Measurements from ENCODE around the gene SPPL2C.

SPPL2C gene

DNA sequence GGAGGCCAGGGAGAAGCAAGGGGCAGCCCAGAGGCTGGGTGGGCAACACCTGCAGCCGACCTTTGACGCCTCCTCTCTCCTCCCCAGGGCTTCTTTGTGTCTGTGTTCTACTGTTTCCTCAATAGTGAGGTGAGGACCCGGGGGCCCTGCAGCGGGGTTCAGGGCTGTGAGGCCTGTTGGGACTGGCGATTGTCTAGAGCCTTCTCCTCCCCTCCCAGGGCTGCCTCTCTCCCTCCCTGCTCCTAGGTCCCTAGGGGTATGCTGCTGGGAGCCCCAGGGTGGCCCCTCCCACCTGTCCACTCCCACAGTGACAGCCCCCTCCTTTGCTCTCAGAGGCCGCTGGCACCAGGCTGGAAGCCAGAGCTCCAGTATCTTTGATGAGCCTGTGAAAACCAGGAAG is 10.8 kb upstream of the SPPL2C start:
- no peak for FAIRE-seq

DNA sequence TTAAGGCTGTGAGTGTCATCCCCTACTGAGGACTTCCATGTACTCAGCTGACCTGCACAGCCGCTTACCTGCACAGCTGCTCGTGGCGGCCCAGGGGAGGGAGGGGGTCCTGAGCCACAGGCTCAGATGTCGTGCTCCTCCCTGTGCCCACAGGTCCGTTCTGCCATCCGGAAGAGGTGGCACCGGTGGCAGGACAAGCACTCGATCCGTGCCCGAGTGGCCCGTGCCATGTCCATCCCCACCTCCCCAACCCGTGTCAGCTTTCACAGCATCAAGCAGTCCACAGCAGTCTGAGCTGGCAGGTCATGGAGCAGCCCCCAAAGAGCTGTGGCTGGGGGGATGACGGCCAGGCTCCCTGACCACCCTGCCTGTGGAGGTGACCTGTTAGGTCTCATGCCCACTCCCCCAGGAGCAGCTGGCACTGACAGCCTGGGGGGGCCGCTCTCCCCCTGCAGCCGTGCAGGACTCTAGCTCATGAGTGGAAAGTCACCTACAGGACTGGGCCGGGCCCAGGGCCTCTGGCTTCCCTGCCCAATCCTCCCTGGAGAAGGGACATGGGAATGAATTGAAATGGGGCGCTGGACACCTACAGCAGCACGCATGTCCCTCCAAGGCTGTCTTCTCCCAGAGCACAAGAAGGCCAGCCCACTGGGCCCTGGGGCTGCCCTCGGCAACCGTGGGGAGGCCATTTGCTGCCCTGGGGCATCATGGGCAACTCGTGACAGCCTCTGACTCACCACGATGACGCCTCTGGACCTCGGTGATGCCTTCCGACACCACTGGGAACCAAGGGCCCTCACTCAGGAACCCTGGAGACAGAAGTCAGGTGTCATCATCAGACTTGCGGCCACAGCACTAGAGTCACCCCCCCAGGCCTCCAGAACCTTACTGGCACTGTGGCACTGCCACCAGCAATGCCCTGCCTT is 9.9 kb upstream of the SPPL2C start:
- FAIRE-seq = no peak

DNA sequence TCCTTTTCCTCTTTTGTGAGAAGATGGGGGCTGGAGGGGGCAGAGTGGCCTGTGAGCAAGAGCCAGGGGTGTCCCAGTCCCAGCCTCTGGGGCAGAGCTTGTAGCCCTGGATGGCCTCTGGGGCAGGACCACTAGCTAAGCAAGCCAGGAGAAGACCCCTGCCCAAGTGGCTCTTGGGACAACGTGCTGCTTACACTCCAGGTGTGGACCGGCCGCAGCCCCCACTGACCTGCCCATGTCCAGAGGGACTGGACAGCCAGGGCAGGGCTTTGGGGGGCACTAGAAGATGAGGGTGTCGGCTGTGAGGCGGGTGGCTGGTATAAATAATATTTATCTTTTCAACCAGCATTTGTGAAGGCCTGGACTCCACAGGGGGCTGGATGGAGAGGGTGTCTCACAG is 9.2 kb upstream of the SPPL2C start:
- FAIRE-seq = no peak

DNA sequence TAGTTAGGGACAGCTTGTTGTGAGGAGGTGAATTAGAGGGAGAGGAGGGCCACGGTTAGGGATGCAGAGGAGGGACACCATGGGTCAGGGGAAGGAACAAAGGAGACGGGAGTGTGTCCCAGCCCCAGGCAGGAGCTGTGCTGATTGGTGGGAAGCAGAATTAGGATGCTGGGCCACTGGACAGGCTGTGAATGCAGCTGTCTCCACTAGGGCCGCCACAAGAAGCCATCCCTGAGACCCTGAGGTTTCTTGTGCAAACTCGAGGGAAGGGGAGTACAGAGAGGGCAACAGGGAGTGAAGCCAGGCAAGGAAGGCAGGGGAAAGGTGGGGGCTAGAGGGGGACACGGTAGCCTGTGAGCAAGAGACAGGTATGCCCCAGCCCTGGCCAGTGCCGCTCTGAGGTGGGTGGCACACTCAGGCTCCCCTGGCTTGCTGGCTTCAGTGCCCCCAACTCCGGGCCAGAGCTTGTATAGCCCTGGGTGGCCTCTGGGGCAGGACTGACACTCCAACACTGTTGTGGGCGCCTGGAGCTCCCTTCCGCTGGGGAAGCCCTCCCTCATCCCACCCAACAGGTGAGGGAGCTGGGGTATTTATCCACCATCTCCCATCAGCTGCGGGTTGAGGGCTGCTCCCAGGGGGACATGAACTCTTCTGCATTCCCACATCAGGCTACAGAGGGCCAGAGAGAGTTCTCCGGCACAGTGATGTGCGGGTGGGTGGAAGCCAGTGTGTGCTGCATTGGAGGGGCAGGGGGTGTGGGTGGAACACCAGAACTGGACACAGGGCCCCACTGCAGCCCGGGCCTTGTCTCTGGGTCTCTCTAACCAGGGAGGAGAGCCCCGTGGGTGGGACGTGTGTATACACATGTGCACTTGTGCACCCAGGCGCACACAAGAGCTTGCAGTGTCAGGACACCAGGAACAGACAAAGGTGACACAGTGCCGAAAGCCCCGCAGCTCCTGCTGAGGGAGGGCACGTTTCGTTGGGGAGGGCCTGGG is 8.3 kb upstream of the SPPL2C start:
- no peak for FAIRE-seq

DNA sequence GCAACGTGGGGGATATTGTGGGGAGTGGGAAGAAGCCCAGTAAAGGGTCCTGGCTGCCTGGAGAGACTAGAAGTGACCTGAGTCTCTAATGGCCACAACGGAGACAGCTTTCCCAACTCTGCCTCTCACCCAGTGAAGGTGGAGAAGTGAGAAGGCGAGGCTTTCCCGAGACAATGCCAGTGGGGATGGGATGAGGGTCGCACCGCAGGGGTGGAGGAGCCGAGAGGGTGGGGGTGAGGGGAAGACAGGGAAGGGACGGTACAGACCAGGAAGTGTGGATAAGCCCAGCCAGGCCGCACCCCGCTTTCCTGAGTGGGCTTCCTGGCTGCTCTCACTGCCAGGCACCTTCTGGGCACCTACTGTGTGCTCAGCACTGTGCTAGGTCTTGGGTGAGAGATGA is 7.5 kb upstream of the SPPL2C start:
- no peak for FAIRE-seq

DNA sequence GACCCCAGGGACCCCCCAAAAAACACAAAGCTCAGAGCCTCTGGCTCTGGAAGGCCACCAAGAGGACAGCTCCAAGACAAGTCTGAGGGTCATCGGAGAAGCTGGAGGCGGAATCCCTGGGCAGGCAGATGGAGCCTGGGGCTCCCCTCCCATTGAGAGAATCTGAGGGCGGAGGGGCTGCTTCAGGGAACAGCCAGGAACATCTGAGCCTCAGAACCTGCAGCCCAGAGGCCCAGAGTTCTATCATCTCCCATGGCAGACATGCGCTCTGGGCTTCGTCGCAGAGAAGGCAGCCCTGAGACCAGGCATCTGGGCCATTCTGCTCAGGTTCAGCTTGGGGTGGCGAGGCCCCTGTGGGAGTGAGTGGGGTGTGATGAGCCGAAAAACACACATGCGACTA is 7.1 kb upstream of the SPPL2C start:
- FAIRE-seq = no peak

DNA sequence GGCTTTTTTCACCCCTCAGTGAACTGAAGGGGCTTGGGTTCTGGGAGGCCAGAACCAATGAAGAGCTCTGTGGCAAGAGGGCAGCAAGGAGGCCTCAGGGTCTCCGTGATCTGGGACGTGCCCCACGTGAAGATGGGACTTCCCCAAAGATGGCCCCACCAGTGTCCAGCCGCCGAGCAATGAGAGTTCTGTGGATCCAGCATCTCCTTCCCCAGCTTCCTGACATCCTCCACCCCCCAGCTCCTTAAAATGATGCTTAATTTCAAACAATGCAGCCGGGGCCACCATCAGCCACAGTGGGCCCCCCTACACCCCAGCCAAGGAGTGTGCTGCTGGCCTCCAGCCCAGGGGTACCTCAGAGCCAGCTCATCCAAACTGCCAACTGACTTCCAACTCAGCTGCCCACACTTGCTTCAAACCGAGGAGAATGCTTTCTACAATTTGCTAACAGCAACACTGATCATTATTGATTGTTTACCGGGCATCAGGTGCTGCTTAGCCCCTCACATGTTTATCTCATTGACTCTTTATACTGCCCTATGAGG is 5.9 kb upstream of the SPPL2C start:
- no peak for FAIRE-seq

DNA sequence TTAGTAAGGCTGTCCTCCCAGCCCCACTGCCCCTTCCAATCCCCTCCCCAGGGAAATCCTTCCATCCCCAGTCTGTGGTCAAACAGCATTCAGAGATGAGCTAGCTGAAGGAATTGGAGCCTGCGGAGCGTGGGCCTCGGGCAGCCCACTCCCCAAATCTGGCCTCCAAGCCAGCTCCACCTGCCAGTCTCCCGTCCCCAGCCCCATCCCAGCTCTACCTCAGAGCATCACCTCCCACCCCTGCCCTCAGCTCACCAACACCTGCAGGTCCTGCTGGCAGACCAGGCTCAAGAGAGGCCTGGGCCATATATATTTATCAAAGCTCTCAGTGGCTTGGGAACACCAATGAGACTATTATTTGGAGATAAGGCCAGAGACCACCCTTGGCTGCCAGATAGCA is 5.2 kb upstream of the SPPL2C start:
- no peak for FAIRE-seq

DNA sequence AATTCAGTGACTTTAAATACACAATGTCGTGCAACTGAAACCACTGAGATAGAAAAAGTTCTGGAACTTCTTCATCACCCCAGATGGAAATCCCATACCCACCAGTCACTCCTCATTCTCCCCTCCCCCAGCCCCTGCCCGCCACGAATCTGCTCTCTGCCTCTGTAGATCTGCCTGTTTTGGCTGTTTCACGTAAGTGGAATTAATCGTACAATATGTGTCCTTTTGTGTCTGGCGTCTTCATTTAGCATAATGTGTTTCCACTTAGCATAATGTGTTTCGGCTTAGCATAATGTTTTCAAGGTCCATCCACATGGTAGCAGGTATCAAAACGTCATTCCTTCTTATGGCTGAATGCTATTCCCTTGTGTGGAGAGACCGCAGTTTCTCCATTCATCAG is 3.5 kb upstream of the SPPL2C start:
- FAIRE-seq = no peak

DNA sequence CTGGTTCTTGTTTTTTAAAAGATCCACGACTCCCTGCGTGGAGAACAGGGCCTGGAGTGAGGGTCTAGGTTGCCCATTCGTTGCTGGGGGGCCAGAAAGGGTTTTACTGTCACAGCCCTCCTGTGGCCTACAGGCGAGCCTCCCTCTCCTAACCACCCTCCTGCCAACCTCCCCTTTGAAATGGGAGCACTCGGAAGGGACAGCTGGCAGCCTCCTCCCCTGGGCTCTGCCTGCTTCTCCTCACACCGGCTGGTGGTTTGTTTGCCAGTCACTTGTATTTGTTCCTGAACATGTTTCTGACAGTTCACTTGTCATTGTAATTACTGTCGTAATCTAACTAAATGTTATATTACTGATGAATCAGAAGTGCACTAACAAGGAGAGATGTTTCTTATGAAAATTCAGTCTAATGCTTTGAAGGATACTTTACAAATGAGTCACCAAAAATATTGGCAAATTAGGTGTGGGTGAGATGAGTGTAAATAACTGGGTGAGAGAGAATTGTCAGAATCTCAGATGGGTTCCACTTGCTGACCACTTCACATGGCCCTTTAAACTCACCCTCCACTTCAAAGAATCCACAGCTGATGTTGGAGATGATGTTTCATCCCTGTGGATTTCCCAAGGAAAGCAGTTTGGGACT is 2.7 kb upstream of the SPPL2C start:
- no peak for FAIRE-seq

DNA sequence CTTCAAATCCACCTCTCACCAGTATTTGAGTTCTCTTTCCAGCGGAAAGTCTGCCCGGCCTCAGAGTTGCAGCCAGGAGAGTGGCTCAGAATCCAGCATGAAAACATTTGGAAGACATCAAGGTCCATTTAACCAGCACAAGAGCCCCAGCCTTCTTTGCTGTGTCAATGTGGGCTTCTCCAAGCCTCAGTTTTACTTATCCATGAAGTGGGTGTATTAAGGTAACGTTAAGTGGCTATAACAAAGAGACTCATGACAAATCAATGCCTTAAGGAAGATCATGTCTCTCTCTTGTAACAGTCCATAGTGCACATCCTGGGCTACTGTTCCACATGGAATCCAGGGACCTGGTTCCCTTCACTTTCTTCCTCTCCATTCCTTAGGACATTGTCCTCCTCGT is 959 bp upstream of the SPPL2C start:
- no peak for FAIRE-seq

DNA sequence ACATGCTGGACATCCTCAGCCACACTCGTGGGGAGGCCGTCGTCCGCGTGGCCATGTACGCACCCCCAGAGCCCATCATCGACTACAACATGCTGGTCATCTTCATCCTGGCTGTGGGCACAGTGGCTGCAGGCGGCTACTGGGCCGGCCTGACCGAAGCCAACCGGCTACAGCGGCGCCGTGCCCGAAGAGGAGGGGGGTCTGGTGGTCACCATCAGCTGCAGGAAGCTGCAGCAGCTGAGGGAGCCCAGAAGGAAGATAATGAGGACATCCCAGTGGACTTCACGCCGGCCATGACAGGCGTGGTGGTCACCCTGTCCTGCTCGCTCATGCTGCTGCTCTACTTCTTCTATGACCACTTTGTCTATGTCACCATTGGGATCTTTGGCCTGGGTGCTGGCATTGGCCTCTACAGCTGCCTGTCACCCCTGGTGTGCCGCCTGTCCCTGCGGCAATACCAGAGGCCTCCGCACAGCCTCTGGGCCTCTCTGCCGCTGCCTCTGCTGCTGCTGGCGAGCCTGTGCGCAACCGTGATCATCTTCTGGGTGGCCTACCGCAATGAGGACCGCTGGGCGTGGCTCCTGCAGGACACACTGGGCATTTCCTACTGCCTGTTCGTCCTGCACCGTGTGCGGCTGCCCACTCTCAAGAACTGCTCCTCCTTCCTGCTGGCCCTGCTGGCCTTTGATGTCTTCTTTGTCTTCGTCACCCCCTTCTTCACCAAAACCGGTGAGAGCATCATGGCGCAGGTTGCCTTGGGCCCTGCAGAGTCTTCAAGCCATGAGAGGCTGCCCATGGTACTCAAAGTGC is 900 bp downstream of the SPPL2C start:
- FAIRE-seq = no peak

DNA sequence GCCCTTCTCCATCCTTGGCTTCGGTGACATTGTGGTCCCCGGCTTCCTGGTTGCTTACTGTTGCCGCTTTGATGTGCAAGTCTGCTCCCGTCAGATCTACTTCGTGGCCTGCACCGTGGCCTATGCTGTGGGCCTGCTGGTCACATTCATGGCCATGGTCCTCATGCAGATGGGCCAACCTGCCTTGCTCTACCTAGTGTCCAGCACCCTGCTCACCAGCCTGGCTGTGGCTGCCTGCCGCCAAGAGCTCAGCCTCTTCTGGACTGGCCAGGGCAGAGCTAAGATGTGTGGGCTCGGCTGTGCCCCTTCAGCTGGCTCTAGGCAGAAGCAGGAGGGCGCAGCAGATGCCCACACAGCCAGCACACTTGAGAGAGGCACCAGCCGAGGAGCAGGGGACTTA is 1.5 kb downstream of the SPPL2C start:
- no peak for FAIRE-seq

DNA sequence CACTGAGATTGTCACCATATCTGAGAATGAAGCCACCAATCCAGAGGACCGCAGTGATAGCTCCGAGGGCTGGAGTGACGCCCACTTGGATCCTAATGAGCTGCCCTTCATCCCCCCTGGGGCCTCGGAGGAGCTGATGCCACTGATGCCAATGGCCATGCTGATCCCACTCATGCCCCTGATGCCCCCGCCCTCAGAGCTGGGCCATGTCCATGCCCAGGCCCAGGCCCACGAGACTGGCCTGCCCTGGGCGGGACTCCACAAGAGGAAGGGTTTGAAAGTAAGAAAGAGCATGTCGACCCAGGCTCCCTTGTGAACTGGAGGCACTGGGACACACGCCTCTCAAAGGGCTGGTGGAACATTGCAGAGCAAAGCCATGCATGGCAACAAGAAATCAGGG is 2.0 kb downstream of the SPPL2C start:
- FAIRE-seq = no peak

DNA sequence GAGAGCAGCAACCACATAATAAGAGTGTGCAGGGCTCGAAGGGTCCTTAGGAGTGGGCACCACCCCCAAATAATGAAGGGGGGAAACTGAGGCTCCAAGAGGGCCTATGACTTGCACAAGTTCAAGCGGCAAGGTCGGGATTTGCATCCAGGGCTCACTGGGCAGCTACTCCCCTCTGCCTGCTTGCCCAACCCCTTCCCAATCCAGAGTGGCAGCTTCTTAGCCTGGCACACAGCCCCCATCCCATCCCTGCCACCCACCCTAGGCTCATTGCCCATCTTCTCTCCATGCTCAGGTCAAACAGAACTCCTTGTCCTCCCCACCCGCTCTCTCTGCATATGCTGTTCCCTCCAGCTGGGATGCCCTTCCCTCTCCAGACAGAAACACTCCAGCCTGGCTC is 2.4 kb downstream of the SPPL2C start:
- FAIRE-seq = no peak

DNA sequence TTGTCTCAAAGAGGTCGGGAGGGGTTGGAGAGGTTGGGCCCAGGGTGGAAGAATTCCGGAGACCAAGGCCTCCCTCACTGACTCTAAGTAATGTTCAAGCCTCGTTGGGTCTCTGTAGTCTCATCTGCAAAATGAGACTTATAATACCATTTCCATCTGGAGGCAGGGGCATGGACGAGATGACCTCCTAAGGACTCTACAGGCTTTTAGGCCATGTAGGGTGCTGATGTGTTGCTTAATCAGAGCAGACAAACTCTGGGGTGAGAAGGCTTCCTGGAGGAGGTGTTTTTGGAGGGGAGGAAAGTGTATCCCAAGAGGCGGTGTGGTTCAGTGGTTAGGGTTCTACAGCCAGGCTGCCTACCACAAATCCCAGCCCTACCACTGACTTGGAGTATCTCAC is 3.1 kb downstream of the SPPL2C start:
- FAIRE-seq = no peak

DNA sequence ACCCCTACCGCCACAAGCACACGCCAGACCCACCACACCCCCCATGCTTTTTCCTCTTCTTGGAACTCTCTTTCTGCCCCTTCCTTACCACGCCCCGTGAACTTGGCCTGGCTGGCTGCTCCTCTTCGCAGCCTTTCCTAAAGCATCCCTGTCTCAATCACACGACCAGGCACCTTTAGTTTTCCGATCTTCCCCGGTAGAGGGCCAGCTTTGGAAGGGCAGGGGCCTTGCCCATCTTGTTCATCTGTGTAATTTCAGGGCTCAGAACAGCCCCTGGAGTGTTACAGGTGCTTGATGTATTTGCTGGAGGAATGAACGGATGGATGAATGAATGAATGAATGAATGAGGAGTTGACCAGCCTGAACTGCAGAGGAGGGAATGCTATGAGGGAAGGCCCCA is 3.7 kb downstream of the SPPL2C start:
- FAIRE-seq = no peak

DNA sequence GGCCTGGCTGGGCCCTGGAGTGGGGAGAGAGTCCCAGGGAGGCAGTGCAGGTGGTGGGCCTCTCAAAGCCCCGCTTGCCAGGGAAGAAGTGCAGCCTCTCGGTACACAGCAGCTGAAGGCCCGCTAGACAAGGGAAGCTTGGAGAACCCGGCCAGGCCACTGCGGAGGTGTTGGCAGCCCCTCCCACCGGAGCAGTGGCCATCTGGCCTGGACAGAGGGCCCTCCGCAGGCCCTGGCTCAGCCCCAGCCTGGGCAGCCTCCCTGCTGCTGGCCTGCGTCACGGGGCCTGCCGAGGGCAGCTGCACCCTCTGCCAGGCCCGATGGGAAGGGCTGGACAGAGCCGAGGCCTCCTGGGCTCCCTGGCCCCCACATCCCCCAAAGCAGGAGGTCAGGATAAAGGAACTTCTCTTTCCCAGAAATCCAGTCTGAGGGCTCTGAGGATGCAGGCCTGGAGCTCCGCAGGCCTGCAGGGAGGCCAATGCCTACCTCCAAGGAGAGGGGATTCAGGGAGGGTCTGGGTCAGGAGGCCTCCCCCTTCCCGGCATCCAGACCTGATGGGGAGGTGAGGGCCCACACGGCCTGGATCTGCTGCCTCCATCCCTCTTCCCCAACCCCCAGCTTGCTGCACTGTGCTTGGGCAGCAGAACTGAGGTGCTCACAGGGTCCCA is 4.3 kb downstream of the SPPL2C start:
- FAIRE-seq = no peak

DNA sequence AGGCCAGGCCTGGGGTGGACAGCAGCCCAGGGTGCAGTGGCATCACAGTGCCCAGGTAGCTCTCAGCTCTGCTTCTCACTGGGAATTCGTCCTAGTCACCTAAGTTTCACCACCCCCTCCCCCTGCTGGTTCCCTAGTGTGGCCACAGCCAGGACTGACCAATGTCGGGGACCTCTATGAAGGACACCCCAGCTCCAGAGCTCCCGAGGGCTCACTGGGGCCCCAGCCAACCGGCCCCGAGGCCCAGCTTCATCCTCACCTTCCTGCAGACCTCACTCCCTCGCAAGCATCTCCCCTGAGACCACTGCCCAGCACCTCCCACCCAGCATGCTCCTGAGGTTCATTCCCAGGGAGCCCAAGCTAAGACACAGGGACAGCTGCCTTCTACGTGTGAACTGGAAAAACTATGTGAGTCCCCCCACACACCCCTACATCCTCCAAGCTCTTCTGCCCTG is 4.9 kb downstream of the SPPL2C start:
- FAIRE-seq = no peak

DNA sequence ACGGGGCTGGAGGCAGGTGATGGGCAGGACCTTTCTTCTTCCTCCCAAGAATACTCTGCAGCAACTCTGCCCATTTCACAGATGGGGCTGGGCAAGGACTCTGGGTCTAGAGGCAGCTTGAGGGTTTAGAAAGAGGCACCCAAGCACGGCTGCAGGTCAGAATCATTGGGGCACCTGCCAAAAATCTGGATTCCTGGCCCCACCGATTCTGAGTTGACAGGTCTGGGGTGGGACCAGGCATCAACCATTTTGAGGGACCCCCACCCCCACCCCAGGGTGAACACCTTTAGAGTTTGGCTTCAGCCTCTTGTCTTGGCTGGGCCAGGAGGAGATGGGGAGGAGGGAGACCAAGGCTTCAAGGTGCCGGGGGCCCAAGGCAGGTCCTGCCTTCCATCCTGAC is 5.3 kb downstream of the SPPL2C start:
- FAIRE-seq = no peak

DNA sequence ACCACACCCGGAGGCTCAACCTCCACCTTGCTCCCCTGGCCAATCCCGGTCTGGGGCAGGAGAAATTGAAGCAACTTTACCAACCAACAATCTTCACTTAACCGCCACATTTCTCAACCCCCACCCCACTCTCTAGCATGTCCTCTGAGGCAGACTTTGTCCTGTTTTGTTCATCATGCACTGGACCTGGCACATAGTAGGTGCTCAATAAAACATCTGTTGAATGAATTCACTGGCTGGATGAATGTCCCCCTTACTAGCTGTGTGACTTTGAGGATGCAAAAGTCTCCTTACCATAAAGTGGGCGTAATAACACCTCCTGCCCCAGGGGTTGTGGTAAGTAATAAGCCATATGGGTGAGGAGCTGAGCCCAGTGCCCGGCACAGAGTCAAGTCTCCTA is 5.8 kb downstream of the SPPL2C start:
- FAIRE-seq = no peak

Measured in endometrium (tissue), 2 donors.